ENCODE data around the gene TM4SF4.
A peak's percentile ranks its signal among the peaks of the same experiment; 100 is the strongest.

TM4SF4 gene

DNA sequence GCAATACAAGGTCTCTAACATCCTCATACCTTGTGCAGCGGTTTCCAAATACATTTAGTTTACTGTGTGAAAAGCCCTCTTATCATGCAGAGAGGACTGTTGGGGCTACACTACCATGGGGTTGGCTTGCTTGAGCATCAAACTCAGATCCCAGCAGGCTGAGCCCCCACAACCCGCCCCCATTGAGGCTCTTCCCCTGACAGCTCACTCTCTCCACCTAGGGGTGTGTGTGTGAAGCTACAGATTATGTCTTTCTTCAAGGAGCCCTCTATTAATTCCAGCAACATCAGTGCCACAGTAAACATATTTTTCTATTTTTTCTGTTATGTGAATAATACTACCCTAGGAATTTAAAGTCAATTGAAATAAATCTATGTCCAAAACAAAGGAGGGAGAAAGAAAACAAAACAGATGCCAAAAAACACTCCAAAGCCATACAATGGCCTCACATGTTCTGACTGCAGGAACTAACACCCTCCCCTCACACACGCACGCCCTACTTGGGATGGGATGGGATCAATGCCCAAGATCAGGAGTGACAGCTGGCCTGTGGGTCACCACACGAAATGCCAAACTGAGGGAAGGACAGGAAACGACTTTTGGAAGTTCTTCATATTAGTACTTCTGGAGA is 14.7 kb downstream of the TM4SF4 start:
- TF ChIP-seq, protein P1, sequence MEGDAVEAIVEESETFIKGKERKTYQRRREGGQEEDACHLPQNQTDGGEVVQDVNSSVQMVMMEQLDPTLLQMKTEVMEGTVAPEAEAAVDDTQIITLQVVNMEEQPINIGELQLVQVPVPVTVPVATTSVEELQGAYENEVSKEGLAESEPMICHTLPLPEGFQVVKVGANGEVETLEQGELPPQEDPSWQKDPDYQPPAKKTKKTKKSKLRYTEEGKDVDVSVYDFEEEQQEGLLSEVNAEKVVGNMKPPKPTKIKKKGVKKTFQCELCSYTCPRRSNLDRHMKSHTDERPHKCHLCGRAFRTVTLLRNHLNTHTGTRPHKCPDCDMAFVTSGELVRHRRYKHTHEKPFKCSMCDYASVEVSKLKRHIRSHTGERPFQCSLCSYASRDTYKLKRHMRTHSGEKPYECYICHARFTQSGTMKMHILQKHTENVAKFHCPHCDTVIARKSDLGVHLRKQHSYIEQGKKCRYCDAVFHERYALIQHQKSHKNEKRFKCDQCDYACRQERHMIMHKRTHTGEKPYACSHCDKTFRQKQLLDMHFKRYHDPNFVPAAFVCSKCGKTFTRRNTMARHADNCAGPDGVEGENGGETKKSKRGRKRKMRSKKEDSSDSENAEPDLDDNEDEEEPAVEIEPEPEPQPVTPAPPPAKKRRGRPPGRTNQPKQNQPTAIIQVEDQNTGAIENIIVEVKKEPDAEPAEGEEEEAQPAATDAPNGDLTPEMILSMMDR (IDR thresholded peaks at IDR 0.05; ENCODE audit: low read depth, low read length, missing control alignments) = peak; percentile 60
- no peak for DNase-seq (ENCODE audit: low read depth)
- H3K4me3 ChIP-seq (ENCODE audit: low read depth, low read length) = no peak overlapping the region

DNA sequence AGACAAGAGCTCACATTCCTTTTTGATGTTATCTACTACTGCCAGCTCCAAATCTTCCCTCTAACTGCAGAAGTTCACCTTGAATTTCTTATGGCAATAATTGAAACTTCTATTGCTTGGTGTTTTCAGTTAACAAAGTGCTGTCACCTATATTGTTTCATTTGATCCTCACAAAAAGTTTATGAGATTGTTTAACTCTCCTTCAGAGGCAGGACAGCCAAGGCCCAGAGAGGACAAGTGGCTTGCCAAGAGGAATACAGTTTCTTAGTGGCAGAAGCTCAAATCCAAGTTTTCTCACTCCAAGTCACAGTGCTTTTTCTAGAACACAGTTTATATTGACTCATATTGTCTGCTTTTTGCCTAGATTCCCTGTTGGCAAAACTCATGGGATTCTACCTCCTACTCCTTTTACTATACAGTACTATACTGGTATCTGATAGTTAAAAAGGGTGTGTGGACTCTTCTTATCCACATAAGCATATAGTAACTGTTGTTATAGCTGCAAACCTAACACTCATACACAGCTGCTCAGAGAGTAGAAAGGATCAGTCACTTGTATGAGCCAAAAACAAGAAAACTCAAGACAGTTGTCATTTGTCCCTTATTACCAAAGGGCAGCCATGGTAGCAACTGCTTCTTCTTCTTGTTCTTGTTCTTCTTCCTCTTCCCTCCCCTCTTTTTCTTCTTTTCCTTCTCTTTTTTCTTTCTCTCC is 15.9 kb downstream of the TM4SF4 start:
- H3K4me3 ChIP-seq (ENCODE audit: low read depth, low read length) = no peak overlapping the region
- TF ChIP-seq, protein P1 (IDR thresholded peaks at IDR 0.05; ENCODE audit: low read depth, low read length, missing control alignments) = no peak
- DNase-seq (ENCODE audit: low read depth) = no peak

DNA sequence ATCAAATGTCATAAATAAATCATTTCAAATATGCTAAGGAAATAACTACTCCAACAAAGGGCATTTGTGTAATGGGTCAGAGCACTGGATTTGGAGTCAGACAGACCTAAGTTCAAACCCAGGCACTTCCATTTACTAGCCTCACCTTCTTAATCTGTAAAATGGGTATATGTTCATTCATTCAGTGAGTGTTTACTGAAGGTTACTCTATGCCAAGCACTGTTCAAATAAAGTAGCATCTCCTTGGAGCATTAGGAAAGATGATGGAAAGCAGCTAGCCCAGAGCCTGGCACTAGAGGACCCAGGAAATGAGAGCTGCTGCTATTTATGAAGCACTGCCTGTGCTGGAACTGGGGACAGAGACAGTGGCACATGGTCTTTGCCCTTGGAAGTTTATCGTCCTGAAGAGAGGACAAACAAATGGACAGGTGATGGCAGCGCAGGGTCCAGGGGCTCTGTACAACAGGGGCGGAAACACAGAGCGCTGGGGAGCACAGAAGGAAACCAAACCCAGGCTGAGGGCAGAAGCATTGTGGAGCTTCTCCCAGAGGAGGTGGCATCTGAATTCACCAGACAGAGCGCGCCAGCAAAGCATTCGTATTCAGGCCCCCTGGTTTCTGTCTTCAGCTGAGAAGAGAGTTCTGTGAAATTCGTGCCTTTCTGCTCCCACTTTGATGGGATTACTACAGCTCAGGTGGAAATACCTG is 19.0 kb downstream of the TM4SF4 start:
- no peak overlapping the region for H3K4me3 ChIP-seq (ENCODE audit: low read depth, low read length)
- TF ChIP-seq, protein P1 (IDR thresholded peaks at IDR 0.05; ENCODE audit: low read depth, low read length, missing control alignments) = no peak
- no peak for DNase-seq (ENCODE audit: low read depth)

DNA sequence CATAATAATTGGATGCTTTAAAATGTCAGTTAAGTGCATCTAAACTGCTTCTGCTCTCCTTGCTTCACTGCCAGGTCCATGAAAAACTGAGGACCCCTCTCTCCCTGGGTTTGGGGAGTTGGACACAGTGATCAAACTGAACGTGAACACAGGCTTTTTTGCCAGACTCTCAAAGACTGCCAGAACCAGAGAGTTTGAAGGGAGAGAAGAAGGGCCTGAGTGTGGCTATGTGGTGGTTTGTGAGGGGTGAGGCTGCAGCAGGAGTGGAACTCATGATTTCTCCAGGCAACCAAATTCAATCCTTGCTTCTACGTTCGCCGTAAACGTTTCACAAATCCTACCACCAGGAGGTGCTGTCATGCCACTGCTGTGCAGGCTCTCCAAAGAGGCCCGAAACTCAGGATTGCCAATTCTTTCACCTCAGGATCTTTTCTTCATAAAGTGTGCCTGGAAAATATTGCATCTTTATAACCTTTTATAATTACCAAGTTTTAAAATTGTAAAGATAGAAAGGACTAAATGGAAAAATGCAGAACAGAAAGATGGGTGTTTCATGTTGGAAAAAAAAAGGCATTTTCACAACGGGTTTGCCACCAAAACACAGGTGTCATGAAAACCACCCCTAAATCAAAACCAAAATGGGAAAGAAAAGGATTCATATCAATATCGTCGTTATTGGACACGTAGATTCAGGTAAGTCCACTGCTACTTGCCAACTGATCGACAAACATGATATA is 19.7 kb downstream of the TM4SF4 start:
- H3K4me3 ChIP-seq (ENCODE audit: low read depth, low read length) = no peak overlapping the region
- TF ChIP-seq, protein P1 (IDR thresholded peaks at IDR 0.05; ENCODE audit: low read depth, low read length, missing control alignments) = peak; percentile 89
- DNase-seq (ENCODE audit: low read depth) = no peak

DNA sequence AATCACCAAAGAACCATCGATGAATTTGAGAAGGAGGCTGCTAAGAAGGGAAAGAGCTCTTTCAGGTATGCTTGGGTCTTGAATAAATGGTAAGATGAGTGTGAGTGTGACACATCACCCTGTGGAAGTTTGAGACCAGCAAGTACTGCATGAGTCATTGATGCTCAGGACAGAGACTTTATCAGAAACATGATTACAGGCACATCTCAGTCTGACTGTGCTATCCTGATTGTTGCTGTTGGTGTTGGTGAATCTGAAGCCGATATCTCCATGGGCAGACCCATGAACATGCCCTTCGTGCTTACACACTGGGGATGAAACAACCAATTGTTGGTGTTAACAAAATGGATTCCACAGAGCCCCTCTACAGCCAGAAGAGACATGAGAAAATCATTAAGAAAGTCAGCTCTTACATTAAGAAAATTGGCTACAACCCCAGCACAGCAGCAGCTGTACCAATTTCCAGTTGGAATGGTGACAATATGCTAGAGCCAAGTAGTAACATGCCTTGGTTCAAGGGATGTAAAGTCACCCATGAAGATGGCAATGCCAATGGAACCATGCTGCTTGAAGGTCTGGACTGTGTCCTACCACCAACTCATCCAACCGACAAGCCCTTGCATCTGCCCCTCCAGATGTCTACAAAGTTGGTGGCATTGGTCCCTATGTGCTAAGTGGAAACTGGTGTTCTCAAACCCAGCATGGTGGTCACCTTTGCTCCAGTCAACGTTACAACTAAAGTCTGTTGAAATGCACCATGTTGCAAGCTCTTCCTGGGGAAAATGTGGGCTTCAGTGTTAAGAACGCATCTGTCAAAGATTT is 20.5 kb downstream of the TM4SF4 start:
- TF ChIP-seq, protein P1 (IDR thresholded peaks at IDR 0.05; ENCODE audit: low read depth, low read length, missing control alignments) = no peak
- DNase-seq (ENCODE audit: low read depth) = no peak

DNA sequence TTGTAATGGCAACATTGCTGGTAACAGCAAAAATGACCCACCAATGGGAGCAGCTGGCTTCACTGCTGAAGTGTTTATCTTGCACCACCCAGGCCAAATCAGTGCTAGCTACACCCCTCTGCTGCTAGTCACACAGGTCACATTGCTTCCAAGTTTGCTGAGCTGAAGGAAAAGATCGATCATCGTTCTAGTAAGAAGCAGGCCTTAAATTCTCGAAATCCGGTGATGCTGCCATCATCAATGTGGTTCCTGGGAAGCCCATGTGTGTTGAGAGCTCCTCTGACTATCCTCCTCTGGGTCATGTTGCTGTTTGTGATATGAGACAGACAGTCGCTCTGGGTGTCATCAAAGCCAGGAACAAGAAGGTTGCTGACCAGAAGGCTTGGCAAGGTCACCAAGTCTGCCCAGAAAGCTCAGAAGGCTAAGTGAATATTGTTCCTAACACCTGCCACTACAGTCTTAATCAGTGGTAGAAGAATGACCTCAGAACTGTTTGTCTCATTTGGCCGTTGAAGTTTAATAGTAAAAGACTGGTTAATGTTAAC is 21.2 kb downstream of the TM4SF4 start:
- TF ChIP-seq, protein P1 (IDR thresholded peaks at IDR 0.05; ENCODE audit: low read depth, low read length, missing control alignments) = no peak
- no peak for DNase-seq (ENCODE audit: low read depth)
- no peak overlapping the region for H3K4me3 ChIP-seq (ENCODE audit: low read depth, low read length)

More for the DNA sequence above, 20.5 kb downstream of the TM4SF4 start:
- no peak overlapping the region for H3K4me3 ChIP-seq (ENCODE audit: low read depth, low read length)

Data from GM12864 (cell line).